ENCODE results near the gene FADS2. TPM values are rescaled to one million over a fixed set of nuclear protein-coding genes. Genes with fewer than 3 reads are reported as not detected.

FADS2 gene
- total RNA-seq, 4 donors from 2014 or later, result 2.8 to 9.3 (median 7.0) TPM

DNA sequence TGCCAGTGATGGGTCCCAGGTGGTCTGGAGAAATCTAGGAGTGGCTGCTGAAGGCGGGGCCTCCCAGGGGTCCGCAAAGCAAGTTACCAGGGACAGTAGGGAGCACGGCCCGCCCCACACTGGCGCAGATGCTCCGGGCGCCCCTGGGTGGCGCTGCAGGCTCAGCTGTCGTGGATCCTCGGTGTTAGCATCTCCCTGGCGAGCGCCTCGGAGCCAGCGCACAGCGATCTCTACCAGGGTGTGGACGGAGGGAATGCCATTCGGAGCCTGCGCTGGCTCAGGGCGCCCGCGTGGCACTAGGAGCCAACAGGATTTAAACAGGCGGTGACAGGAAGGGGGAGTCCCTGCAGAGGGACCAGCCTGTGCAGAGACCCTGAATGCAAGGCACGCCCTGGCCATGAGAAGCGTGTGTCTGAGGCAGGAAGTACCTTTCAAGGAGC is 43.1 kb downstream of the FADS2 start:
- Histone ChIP-seq H3K36me3 (no peaks in the 10 kb centered on the region), H3K4me1 (peaks cover 5 to 17% of the 10 kb centered on the region in 2 donors), H3K27me3 (no peaks in the 10 kb centered on the region), H3K9me3 (no peaks in the 10 kb centered on the region), H3K4me3 (replicated peaks in 1 of 3) (no peak overlapping the region), H3K27ac (no peak overlapping the region)
- TF ChIP-seq, protein P1, sequence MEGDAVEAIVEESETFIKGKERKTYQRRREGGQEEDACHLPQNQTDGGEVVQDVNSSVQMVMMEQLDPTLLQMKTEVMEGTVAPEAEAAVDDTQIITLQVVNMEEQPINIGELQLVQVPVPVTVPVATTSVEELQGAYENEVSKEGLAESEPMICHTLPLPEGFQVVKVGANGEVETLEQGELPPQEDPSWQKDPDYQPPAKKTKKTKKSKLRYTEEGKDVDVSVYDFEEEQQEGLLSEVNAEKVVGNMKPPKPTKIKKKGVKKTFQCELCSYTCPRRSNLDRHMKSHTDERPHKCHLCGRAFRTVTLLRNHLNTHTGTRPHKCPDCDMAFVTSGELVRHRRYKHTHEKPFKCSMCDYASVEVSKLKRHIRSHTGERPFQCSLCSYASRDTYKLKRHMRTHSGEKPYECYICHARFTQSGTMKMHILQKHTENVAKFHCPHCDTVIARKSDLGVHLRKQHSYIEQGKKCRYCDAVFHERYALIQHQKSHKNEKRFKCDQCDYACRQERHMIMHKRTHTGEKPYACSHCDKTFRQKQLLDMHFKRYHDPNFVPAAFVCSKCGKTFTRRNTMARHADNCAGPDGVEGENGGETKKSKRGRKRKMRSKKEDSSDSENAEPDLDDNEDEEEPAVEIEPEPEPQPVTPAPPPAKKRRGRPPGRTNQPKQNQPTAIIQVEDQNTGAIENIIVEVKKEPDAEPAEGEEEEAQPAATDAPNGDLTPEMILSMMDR (IDR thresholded peaks at IDR 0.05), result peak; percentile 53 to 87 (median 72)
- no peak for TF ChIP-seq POLR2A (IDR thresholded peaks at IDR 0.05)
- peak; percentile 69 to 71 for DNase-seq
- intact Hi-C loops (cut with DNase I), result no loop called here
- WGBS, 2 donors, result 8 to 15% methylated on average over 5 to 8 of the region's 24 CpGs

DNA sequence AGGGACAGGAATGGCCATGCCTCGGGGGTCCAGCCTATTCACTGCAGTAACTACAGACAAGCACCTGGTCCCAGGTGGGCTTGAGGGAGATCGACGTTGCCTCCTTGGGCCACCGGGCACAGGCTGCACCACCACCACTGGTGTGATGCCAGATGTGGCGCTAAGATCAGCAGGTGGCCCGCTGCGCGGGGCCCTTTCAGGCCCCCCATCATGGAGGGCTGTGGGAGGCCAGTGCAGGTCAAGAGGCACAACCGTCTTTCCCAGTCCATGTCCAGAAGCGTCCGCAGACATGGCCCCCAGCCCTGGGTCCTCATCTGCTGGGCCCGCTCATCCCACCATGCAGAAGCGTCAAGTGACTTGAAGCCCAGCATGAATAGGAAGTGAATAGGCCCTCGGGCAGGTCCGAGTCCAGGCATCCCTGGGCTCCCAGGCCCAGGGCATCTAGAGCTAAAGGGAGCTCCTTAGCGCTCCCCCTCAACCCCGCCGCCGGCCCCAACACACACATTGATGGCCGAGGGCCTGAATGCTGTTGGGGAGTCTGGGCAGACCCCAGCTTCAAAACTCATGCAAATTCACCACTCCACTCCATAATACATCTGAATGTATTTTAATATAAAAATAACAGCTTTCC is 45.0 kb downstream of the FADS2 start:
- DNase-seq, result no peak
- intact Hi-C loops (cut with DNase I), result no loop called here
- WGBS, 2 donors, result 90 to 95% methylated on average over 15 to 16 of the region's 20 CpGs
- H3K27me3 ChIP-seq, result no peaks in the 10 kb centered on the region
- H3K36me3 ChIP-seq, result no peaks in the 10 kb centered on the region
- no peak overlapping the region for H3K27ac ChIP-seq
- H3K9me3 ChIP-seq, result no peaks in the 10 kb centered on the region
- TF ChIP-seq POLR2A (IDR thresholded peaks at IDR 0.05), result no peak
- TF ChIP-seq, protein P1 (IDR thresholded peaks at IDR 0.05), result no peak
- peaks cover 5 to 17% of the 10 kb centered on the region in 2 donors for H3K4me1 ChIP-seq
- H3K4me3 ChIP-seq (replicated peaks in 1 of 3), result no peak overlapping the region

GRCh38 chr11:61873588-61874376 is 45.7 kb downstream of the FADS2 start:
- 71 to 91% methylated on average over 8 to 16 of the region's 16 CpGs for WGBS, 2 donors
- Histone ChIP-seq H3K4me1 (peaks cover 5 to 17% of the 10 kb centered on the region in 2 donors), H3K27me3 (no peaks in the 10 kb centered on the region), H3K9me3 (no peaks in the 10 kb centered on the region), H3K27ac (no peak overlapping the region), H3K36me3 (no peaks in the 10 kb centered on the region), H3K4me3 (replicated peaks in 1 of 3) (no peak overlapping the region)
- TF ChIP-seq, protein P1 (IDR thresholded peaks at IDR 0.05), result no peak
- no peak for TF ChIP-seq POLR2A (IDR thresholded peaks at IDR 0.05)
- DNase-seq, result peak; percentile 30 to 48
- intact Hi-C loops (cut with DNase I), result no loop called here

DNA sequence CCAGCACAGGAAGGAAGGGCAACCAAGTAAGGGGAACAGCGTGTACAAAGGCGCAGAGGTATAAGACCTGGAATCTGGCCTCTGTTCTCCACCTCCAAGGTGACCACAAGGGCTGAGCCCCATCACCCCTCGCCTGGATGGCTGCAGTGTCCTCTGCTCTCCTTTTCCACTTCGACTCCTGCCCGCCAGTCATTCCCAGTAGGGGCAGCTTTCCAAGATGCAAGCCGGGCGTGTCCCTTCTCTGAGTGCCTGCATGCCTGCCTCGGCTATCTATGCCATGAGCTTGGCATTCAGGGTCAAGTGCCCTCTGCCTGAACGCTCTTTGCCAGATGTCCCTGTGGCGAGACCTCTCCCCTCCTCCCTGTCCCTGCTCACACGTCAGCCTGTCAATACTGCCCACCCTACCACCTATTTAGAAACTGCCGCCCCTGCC is 46.3 kb downstream of the FADS2 start:
- WGBS, 2 donors, result 49 to 54% methylated on average over 11 to 12 of the region's 12 CpGs

More for the DNA sequence above, 46.3 kb downstream of the FADS2 start:
- intact Hi-C loops (cut with DNase I), result no loop called here
- TF ChIP-seq POLR2A (IDR thresholded peaks at IDR 0.05), result no peak
- TF ChIP-seq, protein P1 (IDR thresholded peaks at IDR 0.05), result no peak
- peaks cover 5 to 17% of the 10 kb centered on the region in 2 donors for H3K4me1 ChIP-seq
- no peaks in the 10 kb centered on the region for H3K27me3 ChIP-seq
- no peaks in the 10 kb centered on the region for H3K36me3 ChIP-seq
- H3K9me3 ChIP-seq, result no peaks in the 10 kb centered on the region
- H3K27ac ChIP-seq, result no peak overlapping the region
- no peak overlapping the region for H3K4me3 ChIP-seq (replicated peaks in 1 of 3)
- DNase-seq, result peak; percentile 55 to 67
